SW 1271 (cell line): ENCODE results near the gene PPM1H.
A peak's percentile ranks its signal among the peaks of the same experiment; 100 is the strongest.

ENCODE experiments used
- DNase-seq, 2 experiments: peaks; one replicate each; lab custom pipeline; 2025; lab: John Stamatoyannopoulos, UW

The PPM1H gene

DNA sequence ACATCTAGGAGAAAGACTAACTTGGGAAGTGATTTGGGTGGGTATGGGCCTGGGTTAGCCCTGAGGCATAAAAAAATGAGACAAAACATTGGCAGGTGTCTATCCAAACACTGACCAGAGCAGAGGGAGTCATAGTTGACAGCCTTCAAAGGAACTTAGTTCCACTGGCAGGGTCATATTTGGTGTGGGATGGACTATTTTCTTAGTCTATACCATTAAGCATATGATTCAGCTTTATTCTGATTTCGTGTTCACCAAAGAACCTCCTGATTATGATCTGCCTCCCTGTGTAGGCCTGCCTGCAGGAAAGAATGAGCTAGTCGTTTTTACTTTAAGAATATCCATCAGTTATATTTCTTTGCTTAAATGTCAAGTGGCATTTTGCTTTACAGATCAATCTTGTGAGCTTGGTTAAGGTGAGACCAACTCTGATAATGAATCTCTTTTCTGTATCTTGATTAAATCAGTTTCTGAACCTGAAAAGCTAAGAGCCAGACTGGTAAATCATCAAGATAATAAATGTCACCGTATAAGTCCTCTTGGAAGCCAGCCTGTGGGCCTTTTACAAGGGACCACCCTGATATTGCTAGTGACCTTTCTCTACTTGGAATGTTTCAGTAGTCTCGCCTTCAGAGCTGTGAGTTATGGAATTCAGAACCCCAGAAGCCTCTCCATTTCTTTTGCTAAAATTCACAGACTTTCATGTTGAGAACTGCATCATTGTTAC is 285.4 kb downstream of the PPM1H start:
- DNase-seq, result no peak

DNA sequence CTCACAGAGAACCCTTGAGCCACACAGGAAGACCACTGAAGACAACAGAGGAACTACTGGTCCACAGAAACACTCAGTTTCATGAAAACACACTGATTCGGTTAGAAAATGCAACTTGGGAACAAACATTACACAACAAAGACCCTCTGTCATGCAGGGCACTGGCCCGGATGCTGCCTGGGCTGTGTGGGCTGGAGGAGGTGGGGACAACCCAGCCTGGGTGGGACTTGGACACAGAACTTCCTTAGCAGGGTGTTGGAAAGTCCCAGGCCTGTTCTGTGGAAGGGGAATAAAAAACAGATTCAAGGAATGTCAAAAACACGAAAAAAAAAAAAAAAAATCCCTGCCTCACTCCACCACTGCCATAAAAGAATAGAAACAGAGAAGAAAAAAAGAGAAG is 287.4 kb downstream of the PPM1H start:
- DNase-seq, result no peak

DNA sequence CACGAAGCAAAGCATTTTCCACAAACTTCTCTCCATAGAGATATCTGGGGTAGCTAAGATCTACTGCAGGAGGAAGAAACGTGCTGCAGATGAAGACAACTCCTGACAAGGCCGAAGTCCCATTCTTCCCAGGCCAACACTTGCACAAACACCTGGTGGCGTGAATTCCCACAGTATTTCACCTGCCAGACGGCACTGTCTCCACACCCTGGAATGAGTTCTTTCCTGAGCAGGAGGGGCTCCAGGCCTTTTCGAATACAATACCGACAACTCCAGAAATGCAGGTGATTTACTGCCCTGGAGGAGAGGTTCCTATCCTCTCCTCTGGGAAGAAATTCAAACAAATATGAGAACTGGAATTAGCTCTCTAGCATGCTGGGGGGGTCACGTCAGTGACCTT is 288.4 kb downstream of the PPM1H start:
- no peak for DNase-seq

DNA sequence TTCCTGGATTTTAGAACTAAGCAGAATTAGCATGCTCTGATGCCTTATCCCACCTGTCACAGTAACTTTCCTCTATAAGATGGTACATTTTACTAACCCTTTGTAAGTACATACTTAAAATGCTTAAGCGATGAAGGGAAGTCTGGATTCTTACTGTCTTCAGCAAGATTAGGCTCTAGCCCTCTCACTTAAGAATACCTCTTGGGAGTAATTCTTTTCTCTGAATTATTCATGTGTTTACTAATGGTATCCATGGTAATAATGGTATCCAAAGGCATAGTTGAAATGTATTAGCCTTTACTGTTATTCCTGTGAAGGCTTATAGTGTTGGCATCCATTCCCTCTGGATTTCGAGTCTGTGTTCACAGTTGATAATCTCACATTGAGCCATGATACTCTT is 291.5 kb downstream of the PPM1H start:
- DNase-seq, result no peak

DNA sequence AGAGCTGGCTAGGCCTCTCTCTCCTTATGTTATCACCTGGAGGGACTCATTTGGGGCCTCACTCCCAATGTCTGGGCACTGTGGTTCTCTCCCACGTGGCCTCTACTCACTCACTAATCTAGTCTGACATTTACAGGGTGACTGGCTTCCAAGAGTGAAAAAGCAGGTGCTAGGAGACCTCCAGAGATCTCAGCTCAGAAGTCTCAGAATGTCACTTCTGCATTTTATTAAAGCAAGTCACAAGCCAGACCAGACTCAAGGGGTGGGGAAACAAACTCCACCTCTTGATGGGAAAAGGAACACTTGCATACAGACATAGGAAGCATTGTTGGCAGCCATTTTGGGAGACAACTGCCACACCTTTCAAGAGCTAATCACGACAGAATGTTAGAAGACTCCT is 292.5 kb downstream of the PPM1H start:
- no peak for DNase-seq

DNA sequence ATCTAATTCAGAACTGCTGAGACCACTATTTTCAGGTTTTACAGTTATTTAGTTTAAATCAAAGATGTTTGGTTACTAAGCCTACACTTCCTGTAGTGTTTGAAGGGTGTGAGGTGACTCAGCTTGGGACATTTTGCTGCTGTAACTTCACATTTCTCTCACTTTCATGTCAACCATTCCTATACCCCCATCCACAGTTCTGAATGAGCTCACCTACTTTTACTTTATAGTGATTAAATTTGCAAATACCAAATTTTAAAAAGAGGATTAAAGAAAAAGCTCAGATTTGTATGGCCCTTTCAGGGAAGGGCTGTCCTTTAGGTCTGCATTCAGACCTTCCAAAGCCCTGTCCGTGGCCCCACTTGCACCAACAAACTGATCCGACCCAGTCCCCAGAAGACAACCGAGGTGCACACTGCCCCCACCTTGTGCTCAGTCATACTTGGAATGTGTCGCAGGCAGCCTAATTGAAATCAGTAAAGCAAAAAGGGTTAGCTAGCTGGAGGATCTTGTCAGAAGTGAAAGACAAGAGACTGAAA is 294.0 kb downstream of the PPM1H start:
- DNase-seq, result peak in 1 of 2 experiments; percentile 49

DNA sequence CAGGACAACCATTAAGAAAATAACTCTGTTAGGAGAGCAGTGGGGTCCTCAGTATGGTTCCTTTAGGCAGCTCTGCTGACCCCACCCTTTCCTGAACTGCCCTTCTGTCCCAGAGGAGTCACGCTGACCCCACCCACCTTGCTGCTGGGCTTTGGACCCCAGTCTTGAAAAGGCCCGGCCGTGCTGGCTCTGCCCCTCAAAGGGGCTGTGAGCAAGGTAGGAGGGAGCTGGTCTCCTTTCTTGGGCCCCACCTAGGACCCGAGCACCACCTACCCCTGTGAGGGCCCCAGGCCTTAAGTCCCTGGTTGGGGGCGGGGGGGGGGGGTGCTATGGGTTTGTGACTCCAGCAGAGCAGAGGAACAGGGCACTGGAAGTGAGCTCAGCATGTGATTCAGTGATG is 297.3 kb downstream of the PPM1H start:
- no peak for DNase-seq

DNA sequence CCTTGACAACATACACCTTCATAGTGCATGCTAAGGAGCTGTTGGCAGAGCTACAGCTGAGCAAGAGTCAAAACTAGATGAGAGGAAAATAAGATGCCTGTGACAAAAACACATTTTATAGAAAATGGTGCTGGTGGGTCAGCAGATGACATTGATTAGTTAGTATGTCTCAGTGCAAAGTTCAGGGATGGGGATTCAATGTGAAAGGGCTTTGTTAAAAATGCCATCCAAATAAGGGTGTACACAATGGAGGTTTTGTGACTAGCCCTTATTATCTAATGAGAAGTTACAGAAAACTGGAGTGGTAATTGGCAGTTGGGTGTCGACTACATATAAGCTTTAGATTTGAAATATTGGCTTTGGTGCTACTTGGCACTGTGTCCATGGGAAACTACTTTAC is 299.3 kb downstream of the PPM1H start:
- DNase-seq, result no peak

DNA sequence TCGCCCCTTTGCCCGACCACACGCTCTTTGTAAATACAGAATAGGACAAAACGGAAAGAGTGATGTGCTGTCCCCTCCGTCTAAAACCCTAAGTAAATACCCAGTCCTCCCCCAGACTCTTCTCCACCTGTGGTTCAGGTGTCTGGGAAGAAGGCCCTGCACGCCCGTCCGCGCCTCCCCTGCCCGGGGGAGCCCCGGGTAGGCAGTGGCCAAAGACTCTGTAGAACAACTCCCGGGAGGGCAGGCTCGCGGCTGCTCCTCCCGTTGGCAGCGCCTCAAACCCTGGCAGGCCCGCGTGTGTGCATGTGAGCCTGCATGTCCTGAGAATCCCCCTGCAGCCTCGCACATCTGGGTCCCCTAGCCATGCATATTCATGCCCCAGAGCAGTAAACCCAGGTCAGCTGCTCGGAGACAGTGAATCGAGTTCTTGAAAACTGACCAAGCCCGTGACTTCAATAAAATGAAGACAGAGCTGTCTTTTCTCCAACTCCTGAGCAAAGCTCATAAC is 302.5 kb downstream of the PPM1H start:
- no peak for DNase-seq

DNA sequence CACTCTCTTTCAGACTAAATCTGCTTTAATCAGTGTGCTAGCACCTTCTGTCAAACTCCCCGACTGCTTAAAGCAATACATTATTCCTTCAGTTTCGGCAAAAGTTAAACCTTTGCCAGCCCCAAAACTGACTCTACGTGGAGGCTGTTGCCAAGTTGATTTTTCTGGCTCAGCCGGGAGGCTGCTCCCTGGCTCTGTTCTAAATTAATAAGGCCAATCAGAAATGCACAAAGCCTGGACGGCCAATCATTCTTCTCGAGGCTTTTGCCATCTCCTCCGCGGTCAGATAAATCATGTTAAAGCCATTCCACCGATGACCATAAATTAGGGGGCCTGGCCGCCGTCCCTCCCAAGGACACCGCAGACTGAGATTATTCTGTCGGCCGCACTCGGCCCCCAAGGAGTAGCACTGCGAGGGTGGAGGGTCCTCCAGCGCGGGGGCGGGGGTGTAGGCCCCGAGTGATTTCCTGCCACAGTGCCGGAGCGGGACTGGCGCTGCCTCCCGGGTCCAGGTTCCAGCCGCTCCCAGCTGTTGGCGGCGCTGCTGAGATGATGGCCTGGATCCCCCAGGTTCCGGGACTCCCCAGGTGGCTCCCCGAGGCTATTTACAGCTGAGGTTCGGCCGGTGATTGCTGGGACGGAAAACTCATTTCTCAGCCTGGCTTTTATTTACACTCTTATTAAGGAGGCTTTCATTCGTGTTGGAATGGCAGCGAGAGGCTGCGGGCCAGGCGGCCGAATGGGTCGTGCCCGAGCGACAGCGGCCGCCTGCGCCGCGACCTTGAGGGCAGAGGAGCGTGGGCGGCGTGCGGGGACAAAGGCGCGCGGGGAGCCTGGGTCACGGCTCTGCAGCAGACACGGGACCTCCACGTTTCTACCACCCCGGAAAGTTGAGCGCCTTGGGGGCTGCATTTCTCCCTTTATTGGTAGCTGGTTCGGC is 303.2 kb downstream of the PPM1H start:
- no peak for DNase-seq

DNA sequence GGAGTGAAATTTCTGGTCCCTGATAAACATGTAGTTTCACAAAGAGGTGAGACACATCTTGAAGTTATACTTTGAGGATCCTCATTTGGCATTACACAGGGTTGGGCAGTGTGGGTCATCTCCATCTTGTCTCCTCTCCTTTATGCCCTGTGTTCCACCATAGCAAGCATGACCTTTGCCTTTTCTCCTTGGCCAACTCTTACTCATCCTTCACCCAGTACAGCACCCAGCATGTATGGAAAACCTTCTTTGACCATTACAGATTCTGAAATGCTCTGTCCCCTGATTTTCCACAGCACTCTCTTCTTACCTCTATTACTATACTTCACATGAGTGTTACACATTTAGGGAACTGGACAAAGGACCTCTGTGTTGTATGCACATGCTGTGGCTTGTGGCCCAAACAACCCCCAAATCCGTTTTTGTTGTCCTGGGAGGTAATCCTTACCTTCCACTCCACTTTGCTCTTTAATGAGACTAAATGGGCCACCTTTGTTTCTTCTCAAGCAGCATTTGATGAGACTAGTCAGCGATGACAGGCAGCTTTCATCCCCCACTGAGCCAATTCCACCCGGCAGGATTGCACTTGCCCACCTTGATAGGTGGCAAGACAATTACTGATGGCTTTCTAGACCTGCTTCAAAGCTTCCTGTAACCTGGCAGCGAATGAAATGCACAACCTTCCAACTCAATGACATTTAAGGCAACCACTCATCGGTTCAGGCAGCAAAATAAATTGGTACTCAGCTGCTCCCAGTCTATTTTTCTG is 304.8 kb downstream of the PPM1H start:
- DNase-seq, result no peak

DNA sequence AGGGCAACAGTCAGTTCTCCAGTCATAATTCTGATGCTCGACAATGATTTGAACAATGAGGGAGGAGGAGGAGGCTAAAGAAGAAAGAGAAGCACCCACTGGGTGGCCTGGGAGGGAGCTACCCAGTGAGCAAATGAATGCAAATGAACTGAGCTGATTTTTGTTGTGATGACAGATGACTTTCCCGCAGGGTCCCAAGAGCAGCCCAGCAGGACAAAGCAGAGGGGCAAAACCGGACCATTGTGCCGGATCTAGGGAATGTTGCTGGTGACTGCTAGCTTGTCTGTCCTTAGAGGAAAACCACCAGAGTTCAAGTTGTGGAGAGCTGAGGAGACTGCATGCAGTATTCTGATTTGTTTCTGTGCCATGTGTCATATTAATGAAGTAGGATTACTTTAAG is 305.5 kb downstream of the PPM1H start:
- no peak for DNase-seq

DNA sequence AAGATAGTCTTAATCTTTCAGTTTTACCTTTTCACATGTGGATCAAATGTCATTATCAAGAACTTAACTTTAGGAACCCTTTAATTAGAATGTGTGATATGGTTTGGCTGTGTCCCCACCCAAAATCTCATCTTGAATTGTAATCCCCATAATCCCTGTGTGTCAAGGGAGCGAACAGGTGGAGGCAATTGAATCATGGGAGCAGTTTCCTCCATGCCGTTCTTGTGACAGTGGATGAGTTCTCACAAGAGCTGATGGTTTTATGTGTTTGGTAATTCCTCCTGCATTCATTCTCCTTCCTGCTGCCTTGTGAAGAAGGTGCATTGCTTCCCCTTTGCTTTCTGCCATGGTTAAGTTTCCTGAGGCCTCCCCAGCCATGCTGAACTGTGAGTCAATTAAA is 307.8 kb downstream of the PPM1H start:
- DNase-seq, result no peak

DNA sequence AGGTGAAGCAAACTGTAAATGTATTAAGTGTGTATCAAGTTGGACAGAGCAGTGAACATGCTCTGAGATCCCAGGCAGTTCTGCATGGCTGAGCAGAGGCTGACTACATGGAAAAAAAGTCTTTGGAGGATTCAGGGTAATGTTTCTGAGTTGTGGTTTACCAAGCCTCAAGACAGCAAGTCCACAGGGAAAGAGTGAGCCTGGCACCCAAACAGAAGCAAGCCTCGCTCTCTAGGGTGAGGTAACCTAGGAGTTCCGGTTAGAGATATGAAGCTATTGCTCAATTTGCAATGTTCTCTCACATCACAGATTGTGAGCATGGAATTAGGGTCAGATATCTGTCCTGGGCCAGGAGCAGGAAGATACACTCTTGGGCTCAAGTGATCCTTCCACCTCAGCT is 309.7 kb downstream of the PPM1H start:
- no peak for DNase-seq

DNA sequence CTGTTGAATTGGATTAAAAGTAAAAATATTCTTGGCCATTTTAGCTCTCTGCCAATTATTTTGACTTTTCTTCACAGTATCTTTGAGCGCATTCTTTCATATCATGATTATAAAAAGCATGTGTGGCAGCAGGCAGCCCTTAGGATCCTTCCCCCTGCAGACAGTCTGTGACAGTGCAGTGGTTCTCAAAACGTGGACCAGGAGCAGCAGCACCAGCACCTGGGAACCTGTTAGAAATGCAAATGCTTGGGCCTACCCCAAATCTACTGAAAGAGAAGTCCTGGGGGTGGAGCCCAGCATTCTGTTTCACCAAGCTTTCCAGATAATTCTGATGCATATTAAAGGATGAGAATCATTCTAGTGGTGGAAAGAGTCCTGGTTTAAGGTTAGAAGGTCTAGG is 312.8 kb downstream of the PPM1H start:
- no peak for DNase-seq

DNA sequence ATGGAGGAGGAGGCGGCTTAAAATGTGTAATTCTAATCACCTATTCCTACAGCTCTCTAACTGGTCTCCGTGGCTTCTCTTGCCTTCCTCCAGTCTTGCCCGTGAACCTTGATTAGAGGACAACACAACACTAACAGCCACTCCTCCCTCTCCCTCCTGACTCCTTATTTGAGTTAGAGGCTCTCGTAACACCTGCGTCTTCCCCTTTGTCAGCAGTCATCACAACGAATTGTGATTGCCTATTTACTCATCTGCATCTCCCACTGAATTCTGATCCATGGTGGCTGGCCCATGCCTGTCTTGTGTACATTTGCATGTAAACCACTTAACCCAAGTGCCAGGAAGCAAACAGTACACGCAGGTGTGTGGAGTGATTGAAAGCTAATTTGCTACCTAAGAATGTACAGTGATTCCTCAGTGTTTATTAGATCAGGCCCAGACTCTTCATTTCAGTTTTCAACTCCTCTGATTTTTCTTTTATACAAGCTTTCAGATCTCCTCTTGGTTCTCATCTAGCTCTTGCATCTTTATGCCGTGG is 313.8 kb downstream of the PPM1H start:
- DNase-seq, result no peak

DNA sequence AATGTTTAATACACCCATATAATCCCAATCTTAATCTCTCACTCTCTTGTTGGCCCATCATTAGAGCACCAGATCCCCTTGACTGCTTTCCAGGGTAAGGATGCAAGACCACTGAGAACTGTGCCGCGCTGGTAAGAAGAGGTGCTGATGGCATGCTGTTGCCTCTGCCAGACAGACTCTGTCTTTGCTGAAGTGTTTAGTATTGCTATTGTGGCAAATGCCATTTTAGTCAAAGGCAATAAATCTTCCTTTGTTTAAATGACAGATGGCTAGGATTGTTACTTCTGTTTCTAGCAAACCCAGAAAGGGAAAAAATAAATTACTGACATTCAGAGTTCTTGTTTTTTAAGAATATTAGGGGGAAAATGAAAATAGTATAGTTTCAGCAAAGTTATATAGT is 316.0 kb downstream of the PPM1H start:
- no peak for DNase-seq

DNA sequence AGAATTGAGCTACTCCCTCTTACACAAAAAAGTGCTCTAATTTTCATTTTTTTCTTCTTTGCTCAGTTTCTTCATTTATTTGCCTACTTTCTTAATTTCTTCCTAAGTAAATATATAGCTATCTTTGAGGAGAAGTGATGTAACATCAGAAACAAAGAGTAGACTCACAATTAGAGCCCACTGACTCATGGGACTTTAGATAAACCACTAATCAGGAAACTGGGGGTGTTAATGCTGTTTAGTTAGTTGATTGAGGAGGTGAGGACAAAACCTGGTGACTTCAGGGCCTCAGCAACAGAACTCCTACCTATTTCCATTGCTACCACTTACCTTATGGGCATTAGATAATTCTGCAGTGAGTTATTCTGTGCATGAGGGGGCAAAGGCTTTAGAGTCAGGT is 316.6 kb downstream of the PPM1H start:
- no peak for DNase-seq

DNA sequence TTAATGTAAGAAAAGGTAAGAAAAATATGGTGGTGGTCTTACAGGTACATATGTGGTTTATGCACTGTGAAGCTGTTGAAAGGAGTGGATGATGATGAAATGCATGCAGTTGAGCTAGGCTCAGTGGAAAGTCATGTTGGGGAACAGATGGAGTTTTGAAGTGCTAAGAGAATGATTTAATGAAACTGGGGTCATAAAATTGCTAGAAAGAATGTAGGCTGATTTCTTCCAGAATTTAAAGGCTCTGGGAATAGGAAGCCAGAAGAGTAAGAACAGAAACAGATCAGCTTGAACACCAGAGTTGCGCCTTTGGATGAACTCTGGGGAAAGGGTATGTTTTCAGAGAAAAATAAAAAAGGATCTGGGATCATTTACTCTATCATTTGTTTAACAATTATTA is 321.9 kb downstream of the PPM1H start:
- DNase-seq, result no peak

DNA sequence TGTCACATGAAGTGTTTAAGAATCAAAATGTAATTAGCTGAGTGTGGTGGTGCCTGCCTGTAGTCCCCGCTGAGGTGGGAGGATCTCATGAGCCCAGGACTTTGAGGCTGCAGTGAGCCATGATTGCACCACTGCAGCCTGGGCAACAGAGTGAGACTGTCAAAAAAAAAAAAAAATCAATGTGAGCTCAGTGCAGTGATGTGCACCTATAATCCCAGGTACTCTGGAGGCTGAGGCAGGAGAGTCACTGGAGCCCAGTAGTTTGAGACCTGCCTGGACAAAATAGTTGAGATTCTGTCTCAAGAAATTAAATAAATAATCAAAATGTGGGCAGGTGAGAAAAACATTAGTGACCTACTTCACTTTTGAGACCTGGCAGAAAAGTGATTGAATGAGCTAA is 328.3 kb downstream of the PPM1H start:
- DNase-seq, result no peak

DNA sequence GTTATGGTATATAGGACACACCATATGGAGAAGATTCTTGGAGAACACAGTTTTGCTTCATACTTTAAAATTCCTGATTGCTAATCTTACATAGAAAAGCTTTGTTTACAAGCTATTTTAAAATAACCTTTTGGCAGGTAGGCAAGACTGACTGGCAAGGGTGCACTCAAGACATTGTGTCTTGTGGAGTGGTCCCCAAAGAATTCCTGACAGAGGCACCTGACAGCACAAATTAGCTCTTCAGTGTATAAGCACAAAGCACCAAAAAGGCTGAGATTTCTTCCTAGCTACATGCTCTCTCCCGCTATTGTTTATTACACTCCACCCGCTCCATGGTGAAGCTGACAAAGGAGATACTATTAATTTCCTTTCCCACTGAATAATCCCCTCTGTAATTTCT is 329.0 kb downstream of the PPM1H start:
- no peak for DNase-seq

DNA sequence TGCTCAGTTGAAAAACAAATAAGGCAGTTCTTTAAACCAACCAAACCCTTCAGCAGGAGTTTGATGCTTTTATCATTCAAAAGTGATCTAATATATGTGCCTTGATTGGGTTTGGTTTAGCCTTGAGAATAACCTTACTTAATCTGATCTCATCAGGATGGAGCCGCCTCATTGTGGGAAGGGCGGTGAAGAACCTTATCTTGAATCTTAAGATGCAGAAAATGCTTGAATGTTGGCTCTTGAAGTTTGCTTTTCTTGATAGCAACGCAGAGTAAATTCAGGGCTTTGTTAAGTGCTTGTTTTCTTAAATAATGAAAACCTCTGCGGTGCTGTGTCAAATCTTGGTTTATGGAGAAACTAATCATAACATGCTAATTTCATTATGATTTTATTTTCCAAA is 330.1 kb downstream of the PPM1H start:
- peak in 1 of 2 experiments; percentile 22 for DNase-seq
